Middle frontal gyrus (tissue), 1 donor: ENCODE measurements around the gene PDZK1.
"Not testable (repeated sequence)": the region's sequence is repeated elsewhere in the genome, so short reads cannot be mapped to it uniquely, and the experiment has no call there.

ENCODE experiments used
- DNase-seq: peaks from one replicate; pipeline ENCODE4 v3.0.0-alpha.2; 2015; ENCODE audit warnings: low spot score; ENCODE audit errors: extremely low spot score

The PDZK1 gene

DNA sequence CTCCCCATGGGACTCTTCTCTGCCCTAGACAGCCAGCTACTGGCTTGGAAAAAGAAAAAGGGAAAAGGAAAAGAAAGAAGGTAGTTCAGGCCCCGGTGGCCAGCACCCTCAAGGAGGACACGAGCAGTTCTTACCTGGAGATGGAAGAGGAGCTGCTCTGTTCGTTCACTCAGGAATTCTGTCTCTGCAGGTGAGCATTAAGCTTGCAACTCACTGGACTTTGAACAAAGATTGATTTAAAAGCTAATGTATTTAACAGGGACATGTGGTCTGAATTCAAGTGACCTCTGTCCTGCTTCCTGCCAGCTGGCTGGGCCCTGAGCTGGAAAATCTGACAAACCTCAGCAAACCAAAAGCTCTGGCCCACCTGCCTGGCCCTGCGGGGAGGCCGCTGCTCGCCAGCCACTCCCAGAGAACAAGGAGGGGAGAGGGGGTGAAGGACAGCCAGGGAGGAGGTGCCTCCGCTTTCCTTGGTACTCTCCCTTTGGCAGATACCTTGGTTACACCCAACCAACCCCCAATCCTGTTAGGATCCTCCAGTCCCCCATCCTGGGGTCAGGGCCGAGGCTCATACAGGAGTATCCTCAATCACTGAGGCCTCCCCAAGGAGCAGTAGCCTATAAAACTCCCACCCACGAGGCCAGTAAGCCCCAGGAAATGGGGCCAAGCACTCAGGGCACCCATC, at the start of gene PDZK1:
Gene PDZK1 (minus strand): TSS at position 186 of the 685 bp plus-strand sequence. CDS start 19,347 bp downstream, outside the sequence.
- no peak for DNase-seq

DNA sequence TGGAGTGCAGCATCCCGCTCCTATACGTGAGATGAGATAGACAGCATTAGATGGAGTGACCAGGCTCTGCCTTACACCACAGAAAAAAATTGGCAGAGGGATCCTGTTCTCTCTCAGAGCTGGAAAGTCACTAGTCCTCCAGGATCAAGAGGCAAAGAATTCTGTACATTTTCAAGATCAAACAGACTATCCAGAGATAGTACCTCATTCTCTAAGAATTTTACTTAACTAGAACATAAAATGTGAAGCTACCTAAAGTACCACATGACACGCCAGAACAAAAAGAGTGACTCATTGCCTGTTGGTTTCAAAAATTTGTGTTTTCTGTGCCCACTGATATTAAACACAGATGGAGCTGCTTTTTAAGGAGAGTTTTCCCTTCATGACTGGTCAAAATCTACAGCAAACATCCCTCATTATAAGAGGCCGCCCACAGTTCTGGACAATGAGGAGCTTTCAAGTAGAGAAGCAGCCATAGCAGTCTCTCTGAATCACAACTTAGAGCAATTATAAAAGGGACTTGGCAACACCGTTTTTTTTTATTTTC, 44.4 kb upstream of the PDZK1 start:
- DNase-seq, result peak; percentile 53

DNA sequence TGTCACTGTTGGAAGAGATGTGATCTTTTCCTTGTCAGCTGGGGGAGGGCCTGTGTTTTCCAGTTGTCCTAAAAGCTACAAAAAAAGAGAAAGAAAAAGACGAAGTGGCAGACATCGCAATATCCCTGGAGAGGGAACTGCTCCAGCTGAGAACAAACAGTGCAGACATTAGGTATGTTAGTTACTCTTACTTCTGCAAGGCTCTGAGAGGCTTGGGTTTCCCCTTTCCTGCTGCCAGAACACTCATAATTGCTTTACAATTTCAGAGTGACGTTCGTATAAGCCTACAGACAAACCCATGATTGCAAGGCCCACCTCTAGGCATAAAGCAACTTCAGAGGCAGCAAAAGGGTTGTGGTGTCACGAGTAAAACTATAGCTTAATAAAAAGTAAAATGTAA, 43.3 kb upstream of the PDZK1 start:
- DNase-seq, result no peak

DNA sequence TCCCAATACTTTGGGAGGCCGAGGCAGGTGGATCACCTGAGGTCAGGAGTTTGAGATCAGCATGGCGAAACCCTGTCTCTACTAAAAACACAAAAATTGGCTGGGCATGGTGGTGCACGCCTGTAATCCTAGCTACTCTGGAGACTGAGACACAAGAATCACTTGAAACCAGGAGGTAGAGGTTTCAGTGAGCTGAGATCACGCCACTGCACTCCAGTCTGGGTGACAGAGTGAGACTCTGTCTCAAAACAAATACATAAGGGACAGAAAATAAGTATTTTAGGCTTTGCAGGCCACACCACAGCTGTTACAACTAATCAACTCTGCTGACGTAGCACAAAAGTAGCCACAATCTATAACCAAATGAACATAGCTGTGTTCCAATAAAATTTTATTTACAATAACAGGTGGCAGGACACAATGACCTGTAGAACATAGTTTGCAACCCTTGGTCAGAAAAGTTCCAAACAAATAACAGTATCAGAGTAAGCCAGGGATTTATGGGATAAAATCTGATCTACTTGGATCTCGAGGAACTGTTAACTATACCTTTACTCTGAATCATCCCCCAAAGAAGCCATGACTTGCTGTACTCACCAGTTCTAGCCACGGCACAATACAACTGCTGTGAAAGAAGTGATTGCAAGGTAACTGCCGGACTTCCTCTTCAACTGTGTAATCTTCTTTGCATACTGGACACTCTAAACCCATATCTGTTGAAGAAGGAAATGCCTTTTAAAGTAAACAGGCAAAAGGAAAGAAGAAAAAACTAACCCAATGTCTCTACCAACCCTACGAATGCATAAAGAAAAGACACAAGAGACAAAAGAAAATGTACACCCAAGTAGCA, 40.5 kb upstream of the PDZK1 start:
- no peak for DNase-seq

DNA sequence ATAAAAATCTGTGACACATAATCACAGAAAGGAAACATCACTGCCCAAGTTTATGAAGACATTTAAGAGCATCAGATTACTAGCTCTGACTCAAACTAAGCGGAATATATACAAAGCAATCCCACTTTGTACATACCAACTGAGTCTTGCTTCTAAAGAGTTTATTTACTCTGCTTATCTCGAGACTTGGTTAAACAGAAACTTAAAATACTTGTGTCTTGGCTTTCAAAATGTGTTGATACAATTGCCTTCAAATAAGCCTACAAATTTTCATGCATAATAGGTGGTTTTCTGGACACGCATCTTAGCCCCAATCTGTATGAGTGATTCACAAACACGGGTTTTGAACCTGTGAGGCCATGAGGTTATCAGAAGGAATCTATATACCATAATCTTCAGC, 33.1 kb upstream of the PDZK1 start:
- no peak for DNase-seq

DNA sequence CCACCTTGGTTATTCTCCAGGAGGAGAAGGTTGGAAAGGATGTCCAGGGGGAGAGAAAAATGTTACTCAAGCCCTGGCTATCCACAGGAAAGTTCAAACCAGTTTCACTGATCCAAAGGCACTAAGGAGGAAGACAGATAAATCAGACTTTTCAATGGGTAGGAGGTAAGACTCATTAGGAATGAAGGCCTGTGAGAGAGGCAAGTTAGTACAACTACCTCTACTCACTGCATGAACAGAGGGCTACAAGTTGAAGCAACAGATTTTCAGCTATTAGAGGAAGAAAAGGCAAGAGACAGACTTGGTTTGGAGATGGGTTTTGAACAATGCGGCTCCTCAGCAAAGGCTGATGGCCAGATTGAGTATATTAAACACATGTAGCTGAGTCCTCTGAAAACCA, 29.0 kb upstream of the PDZK1 start:
- no peak for DNase-seq

DNA sequence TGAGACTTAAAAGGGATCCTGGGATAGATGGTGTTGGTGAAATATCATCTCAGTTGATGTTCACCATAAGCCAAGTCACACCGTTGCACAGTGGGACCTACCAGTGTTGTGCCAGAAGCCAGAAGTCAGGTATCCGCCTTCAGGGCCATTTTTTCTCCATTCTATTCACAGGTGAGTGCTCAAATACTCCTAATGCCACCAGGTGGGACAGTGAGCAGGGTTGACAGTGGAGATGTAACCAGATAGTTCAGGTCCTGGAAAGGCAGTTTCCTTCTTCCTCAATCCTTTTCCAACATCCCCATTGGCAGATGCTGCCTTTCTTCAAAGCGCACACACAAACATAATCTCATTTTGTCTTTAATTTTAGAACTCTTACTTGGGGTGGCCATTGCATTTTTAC, 23.7 kb upstream of the PDZK1 start:
- DNase-seq, result no peak

DNA sequence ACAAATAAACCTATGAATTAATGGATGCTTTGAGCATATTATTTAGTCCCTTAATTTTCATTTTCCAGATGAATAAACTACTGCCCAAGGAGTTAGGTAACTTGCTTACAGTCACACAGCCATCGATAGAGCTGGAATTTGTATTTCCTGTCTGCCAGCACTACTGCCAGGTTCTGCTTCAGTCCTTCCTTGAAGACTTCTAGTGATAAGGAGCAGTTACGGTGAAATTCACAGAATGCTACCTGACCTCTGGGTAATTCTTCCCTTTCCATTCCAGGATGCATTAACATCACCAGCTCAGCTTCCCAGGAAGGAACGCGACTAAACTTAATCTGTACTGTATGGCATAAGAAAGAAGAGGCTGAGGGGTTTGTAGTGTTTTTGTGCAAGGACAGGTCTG, 23.3 kb upstream of the PDZK1 start:
- no peak for DNase-seq

DNA sequence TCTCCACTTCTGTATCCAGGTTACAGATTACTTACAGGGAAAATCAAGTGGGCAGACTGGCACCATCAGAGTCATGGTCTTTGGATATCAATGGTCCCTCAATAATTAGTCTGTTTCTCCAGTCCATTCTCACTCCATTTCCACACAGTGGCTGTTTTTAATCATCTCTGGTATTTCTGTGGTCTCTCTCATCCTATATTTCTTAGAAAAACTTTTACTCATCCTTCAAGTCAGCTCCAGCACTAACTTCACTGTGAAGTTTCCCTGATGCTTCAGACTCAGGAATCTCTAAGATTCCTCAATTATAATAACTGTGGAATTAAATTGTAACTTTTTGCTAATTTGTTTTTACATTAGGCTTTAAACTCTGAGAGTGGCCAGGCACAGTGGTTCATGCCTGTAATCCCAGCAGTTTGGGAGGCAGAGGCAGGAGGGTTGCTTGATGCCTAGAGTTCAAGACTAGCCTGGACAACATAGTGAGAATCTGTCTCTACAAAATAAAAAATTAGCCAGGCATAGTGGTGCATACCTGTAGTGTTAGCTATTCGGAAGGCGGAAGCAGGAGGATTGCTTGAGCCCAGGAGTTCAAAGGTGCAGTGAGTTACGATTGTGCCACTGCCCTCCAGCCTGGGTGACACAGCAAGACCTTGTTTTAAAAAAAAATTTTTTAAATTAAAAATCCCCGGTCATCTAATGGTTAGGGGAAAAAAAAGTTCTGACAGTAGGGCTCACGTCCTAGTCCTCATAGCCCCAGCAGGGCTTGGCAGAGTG, 22.7 kb upstream of the PDZK1 start:
- no peak for DNase-seq

DNA sequence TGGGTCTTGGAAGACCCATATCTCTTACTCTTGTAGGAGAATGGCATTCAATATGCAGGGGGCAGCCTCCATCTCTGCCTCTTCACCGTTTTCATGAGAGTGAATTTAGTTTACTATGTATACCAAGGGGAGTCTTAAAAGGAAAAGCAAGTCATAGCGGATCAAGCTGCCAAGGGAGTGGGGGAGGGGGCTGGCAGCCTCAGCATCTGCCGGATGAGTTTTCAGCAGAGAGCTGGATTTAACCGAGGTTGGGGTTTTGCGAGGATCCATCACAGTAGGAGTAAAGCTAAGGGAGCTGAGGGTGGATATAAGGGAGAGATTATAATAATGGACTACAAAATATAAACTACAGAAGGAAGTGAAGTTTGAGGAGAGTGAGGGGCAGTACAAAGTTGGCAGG, 22.0 kb upstream of the PDZK1 start:
- DNase-seq, result no peak

DNA sequence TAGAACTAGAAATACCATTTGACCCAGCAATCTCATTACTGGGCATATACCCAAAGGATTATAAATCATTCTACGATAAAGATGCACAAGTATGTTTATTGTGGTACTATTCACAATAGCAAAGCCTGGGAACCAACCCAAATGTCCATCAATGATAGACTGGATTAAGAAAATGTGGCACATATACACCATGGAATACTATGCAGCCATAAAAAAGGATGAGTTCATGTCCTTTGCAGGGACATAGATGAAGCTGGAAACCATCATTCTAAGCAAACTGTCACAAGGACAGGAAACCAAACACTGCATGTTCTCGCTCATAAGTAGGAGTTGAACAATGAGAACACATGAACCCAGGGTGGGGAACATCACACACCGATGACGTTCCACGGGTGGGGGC, 19.0 kb upstream of the PDZK1 start:
- not testable (repeated sequence) for DNase-seq

DNA sequence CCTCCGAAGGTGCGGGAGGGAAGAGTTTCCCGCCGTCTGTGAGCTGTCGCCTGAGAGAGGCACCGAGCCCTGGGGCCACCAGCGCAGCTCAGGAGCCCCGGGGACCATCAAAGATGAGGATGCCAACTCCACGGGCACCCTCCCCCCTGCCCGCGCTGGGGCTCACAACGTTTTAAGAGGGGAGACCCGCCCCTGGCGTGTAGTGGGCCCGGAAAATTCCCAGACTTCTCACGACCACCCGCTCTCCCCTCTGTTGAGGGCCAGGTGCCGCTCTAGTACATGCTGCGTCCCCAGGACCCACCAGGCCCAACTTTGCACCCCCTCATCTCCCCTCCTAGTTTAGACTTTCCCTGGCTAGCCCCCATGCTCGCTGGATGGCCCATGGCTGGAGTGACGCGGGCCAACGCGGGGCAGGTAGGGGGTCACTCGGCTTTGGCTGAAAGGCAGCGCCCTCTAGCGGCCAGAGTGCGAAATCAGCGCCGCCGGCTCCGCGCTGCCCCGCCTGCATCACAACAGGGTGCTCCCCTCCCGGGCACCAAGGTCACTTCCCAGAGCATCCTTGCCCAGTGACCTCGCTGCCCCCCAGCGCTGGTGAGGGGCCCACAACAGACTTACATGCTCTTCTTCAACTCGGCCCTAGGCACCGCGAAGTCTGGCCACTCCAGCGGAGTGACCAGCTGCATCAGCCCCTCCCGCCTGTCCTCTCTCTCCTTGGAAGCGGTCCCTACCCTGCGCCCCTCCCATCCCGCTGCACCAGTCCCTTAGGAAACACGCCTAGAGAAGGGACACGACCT, 13.9 kb upstream of the PDZK1 start:
- DNase-seq, result peak; percentile 12

DNA sequence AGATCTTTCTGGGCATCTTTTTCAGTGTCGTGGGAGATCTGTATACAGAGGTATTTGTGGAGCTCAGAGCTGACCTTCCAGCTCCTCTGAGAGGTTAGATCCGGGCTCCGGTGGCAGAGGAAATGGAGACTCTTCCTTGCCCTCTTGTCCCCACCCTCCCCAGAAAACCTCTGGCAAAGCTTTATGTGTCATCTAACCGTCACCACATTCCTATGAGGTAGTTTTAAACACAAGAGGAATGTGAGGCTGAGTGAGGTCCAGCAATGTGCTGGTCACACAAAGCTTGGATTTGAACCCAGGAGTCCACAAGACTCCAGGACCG, 13.3 kb upstream of the PDZK1 start:
- no peak for DNase-seq

DNA sequence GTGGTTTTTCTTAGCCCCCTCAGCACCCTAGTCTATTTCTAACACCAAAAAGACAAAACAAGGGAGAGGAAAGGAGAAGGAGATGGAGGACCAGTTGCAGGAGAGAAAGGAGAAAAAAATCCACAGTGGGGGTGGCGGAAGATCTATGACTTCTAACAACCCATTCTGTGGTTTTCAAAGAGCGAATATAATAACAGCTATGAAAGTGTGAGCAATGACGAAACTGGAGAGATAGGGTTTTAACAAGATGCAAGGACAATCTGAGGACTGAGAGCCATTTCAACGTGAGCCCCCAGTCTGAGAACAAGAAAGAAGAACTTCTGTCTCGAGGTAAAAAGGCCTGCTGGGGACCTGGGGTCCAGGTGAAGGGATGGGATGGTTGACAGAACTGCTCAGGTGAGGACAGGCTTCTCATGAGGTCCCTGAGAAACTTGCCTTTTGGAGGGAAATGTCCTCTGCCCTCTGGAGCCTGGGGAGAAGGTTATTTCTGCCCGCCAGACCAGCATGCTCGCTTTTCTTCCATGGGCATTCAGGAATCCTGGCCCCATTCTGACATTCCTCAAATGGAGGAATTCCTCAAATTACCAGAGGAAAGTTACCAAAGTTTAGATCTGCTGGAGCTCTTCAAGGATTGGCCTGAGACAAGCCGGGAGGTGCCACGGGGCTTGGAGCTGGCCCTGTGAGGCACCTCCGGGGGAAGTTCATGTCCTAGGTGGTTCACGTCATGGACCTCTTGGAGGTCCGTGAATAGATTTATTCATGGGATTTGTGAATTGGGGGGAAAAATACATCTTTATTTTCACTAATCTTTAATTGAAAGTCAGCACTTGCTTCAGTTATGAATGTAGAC, 12.3 kb upstream of the PDZK1 start, which contains the start of gene CD160:
Gene CD160 (plus strand): TSS at position 270 of the 850 bp plus-strand sequence. CDS start 8,829 bp downstream, outside the sequence.
- no peak for DNase-seq

DNA sequence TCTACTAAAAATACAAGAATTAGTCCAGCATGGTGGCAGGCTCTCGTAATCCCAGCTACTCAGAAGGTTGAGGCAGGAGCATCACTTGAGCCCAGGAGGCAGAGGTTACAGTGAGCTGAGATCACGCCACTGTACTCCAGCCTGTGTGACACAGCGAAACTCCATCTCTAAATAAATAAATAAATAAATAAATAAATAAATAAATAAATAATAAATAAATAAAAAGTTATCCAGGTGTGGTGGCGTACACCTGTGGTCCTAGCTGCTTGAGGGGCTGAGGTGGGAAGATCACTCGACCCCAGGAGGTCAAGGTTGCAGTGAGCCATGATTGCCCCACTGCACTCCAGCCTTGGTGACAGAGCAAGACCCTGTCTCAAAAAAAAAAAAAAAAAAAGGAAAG, 11.3 kb upstream of the PDZK1 start:
- DNase-seq, result not testable (repeated sequence)

DNA sequence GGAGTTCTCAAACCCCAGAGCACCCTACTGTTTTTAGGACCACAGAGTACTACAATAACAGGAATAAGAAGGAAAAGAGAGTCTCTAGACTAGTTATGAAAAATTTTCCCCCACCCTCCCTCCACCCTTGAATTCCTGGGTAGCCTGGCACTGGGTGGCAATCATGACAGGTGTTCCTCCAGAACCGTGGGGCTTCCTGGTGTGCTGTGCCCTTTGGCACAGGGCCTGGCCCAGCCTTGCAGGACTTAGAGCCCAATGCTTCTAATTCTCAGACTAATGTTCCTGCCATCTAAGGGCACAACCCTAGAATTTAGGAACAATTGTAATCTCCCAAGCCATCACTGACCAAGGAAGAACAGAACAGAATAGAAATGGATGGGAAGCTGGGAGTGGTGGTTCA, 10.7 kb upstream of the PDZK1 start:
- no peak for DNase-seq

DNA sequence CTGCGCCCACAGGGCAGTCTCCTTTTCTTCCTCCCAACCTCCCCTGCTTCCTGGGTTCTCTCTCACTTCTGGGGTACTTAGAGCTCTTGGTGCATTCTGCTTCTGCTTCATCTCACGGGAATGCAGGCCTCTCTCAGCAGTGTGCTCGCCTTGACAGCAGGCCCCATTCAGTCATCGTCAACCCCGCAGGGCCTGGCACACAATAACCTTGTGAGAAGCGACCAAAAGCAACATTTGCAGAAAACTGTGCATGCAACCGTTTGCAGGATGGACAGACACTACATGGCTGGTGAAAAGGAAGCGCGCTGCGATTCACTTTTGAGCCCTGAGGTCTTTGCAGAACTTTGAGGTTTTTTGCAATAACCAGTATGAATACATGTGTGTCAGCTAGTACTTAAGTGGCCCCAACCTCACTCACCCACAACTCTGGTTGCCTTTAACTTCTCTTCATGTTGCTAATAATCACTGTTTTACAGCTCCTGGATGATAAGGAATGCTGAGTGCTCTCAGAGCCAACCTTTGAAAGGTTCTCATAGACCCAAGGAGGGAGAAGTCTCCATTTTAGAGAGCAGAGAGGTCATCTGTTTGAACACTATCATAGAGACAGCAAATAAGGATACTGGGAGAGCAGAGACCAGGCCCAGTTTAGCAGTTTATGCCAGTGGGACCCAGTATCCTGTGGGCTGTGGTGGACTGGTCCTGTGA, 9.6 kb upstream of the PDZK1 start:
- DNase-seq, result no peak

DNA sequence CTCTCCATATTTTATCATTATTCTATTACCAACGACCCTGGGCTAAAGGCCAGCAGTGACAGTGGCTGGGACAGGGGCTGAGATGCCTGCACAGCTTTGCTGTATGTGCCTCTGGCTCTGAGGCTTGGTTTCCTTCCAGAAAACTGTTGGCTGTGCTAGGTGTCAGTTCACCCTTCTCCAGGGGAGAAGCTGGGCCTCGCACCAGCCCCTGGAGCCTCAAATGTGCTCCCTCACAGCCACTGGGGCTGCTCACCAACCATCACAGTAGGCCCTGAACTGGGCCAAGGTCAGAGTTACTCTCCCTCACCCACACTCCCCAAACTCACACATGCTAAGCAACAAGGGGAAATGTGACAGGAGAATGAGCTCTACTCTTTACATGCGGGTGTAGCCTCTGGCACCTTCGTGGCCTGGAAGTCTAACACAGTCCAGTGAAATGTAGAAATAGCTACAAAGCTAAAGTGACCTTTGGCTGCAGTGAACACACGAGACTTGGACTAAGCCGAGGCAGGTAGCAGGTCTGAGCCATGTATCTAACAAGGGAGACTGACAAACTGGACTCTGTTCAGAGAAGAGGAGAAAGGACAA, 7.5 kb upstream of the PDZK1 start:
- no peak for DNase-seq

DNA sequence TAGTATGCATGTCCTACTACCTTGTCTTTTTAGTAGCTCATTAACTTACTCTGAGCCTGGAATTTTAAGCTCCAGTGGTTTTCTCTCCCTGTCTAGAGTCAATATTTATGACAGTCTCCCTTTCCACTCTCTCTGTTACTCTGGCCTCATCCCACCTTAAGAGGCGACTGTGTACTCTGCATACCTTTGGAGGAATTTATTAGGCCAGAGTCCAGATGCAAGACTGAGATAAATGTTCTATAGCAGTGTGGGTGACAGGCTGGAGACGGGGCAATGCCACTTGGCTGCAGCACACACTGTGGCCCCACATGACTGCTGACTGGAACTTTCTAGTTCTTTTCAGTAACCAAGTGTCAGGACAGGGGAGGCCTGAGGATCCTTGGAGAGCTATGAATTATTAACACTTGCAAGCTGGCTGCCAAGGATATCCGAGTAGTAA, 4.1 kb upstream of the PDZK1 start:
- no peak for DNase-seq
